HG03442 (cell line): Measurements from ENCODE around the gene MRAS.

Experiments used
- ATAC-seq: cut with Tn5 transposase; IDR thresholded peaks from one replicate; pipeline ENCODE4 v1.9.1; 2021; ENCODE audit warnings: mild to moderate bottlenecking, moderate library complexity; ENCODE audit not compliant: unreplicated experiment

The MRAS gene

GRCh38 chr3:138338811-138339210 lies 9.6 kb upstream of the MRAS start:
- no peak for ATAC-seq

GRCh38 chr3:138340511-138340910 lies 7.9 kb upstream of the MRAS start:
- no peak for ATAC-seq

DNA sequence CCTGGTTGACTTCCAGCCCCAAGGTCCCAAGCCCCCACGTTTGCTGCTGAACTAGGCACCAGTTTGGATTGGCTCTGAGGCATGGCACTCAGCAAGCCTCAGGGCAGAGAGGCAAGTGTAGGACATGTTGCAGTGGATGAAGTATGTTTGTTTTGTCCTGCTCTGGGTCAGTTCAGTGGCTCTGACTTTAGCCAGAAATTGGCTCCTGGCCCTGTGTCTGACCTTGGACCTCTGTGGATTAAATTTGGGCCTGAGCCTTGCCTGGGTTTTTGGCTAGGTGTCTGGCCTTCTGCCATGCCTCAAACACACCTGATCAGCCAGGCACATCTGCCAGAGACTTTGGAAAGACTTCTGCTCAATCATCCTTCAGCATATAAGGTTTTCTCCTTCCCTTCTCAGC lies 3.6 kb upstream of the MRAS start:
- no peak for ATAC-seq

DNA sequence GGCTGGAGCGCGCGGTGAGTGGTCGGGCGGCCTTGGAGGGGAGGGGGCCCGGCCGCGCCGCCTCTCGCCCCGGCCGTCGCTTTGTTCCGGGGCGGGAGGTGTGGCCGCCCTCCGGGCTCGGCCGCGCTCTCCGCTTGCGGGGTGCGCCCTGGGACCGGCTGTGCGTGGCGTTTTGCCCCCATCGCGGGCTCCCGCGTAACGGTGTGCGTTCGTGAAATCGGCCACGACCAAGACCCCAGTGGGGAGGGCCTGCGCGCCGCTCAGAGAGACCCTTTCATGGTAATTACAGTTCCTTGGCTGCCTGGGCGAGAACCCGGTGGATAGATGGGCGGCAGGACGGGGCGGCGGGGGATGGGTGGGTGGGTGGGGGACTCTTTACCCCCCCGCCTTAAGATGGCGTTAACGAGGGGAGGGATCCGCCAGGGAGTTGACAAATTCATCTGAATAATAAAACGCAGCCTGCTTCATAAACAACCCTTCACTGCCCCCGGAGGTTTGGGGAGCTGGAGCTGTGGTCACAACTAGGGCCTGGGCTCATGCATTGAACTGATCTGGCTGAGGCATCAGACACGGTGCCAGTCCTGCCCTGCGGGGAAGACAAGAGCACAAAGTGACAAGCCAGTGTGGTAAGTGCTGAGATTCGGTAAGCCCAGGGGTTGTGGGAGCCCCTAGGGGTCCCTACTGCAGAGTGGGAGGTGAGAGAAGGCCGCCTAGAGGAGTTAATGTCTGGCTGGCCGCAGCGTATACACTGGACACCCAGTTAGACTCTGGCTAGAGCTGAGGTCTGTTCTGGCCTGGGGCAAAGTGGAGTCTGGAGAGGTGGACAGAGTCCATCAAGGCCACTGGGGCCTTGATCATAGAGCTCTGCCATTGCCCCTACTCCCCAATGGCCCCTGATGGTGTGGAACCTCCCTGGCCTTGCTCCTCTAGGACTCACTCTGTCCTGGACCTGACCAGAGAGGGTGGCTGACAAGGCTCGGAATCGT lies 668 bp downstream of the MRAS start:
- ATAC-seq: peak; percentile 12

- ATAC-seq: no peak
Measured at GRCh38 chr3:138349926-138350665, 1.7 kb downstream of the MRAS start.

GRCh38 chr3:138351151-138351550 lies 2.8 kb downstream of the MRAS start:
- ATAC-seq: no peak

GRCh38 chr3:138351916-138352550 lies 3.7 kb downstream of the MRAS start:
- no peak for ATAC-seq

- no peak for ATAC-seq
Measured at GRCh38 chr3:138354376-138354775, 6.0 kb downstream of the MRAS start.

GRCh38 chr3:138355071-138355470 lies 6.7 kb downstream of the MRAS start:
- no peak for ATAC-seq

DNA sequence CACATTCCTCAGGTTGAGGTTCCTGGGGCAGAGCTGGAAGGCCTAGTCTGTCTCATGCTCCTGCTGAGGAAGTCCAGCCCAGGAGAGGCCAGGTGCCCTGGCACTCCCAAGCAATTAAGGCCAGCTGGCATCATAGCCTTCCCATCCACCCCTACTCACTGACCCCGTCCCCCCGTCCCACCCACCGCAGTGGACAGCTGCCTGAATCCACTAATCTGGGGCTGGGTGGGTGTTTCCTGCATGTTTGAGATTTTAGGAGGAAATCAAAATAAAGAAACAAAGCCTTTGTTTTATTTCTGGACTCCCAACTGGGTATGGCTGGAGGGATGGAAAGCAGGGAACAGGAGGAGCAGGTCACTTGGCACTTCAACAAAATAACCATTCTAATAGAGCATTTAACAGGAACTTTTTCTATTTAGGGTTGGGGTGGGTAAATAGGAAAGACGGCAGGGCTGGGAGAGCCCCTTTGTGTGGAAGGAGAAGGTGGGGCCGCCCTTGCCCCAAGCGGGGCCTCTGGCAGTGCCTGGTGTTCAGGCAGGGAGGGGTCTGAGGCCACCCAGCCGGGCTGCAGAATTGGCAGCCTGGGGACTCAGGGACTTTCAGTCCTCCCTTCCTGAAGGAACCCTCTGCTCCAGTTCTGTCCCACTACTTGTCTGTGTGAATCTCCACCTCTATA lies 8.5 kb downstream of the MRAS start:
- no peak for ATAC-seq

DNA sequence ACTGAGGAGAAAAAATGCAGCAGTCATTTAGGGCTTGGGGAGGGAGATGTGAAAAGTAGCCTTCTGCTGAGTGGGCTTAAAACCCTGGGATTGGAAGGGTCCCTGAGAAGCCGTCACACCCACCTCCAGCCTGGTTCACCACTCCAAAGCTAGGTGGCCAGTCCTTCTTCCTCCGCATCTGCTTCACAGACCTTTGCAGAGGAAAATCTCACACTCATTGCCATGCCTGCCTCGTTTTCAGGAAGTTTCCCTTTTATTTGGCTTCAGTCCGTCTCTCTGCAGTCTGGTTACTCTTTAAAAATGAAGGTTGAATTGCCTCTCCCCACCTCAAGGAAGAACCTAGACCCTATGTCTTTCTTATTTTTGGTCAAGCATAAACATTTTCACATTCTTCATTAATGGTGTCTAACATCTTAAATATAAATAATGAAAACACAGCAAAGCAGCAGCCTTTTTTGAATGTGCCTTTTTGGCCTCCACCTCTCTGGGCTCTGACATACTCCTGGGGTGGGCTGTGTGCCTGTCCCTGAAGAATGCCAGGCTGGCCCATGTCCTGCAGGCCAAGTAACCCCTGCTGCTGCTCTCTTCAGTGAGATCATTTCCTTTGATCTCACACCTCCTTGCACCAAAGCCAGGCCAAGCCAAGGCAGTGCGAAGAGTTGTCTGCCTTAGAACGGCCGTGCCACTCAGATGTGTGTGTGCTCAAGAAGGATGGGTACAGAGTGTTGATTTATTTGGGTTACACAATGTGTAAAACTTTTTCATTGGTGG lies 11.0 kb downstream of the MRAS start:
- ATAC-seq: no peak

- no peak for ATAC-seq
Measured at GRCh38 chr3:138359919-138360868, 11.8 kb downstream of the MRAS start.

DNA sequence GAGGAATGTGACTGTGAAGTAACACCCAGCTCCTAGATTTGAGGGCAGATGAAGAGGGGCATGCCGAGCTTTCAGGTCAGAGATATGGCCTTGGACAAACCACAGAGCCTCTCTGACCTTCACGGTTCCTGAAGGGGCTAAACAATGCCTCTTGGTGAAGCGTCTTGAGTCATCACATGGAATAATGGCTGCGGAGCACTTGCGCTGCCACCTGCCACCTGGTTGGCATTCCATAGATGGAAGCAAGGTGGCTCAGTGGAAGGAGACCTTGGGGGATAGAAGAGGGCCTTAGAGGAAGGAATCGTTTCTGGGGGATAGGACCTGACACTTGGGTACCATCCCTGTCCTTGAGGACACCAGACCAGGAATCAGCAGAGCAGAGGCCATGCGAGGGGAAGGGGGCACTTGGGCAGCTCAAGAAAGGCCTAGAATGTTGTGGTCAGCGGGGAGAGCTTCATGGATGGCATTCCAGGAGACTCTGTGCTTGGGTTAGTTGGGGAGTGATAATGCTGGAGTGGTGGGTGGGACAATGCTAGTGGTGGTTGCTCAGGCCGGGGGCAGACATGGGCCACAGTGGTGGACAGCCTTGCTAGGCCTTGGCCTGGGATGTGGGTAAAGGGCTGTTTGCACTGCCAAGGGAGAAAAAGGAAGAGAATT lies 12.6 kb downstream of the MRAS start:
- ATAC-seq: no peak

- no peak for ATAC-seq
Measured at GRCh38 chr3:138361561-138361971, 13.2 kb downstream of the MRAS start.

GRCh38 chr3:138362538-138362937 lies 14.2 kb downstream of the MRAS start:
- no peak for ATAC-seq

- ATAC-seq: no peak
Measured at GRCh38 chr3:138363322-138363721, 14.9 kb downstream of the MRAS start.

DNA sequence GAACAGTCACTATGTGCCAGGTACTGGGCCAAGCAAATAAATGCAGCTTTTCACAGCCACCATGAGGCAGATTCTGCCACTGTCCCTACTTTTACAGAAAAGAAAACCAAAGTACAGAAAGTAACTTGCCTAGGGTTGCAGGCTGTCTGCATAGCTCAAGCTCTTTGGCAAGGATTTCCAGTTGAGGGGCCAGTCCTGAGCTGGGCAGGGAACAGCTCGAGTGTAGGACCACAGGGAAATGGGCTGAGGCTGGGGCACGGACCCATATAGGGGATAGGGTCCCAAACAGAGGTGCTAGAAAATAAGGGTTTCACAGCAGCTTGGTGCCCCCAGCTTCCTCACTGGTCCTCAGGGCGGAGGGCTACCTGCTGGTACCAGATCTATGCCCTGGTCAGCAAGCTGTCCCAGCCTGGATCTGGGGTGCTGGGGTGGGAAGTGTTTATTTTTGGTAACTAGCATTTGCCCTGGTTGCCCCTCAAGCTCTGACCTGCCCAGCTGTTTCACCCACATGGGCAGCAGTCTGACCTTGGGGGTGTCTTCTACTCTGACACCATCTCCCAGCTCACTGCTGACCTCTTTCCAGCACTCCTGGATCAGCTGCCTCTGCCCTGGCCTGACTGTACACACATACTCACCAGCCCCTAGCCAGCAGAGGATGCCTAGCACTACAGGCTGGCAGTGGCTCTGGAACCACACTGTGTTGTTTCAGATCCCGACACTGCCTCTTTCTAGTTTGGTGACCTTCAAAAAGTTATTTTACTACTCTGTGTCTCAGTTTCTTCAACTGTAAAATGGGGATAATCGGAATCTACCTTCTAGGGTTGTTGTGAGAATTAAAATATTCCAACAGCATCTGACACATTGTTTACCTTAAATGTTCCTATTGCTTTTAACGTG lies 16.2 kb downstream of the MRAS start:
- ATAC-seq: no peak

DNA sequence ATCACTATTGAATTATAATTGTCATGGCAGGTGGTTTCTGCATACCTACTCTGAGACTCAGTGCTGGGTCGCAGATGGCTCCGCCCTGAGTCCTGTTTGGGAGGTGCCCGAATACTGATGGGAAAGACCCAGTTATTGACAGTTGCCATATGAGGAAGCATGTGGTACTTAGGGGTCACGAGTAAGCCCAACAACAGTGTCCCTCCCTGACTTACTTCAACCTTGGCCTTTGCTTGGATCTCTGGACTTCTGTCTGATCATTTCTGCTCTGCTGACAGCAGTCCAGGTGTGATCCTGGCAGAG lies 16.8 kb downstream of the MRAS start:
- no peak for ATAC-seq
